ENCODE measurements around the gene FOXP1. TPM values are rescaled to one million over a fixed set of nuclear protein-coding genes. Genes with fewer than 3 reads are reported as not detected.

FOXP1 gene
- total and polyA plus RNA-seq, 2 of the 8 experiments (the other 6 are each of a cell fraction or from before 2014, with no cell fraction given) = 13.9 to 25.4 TPM

DNA sequence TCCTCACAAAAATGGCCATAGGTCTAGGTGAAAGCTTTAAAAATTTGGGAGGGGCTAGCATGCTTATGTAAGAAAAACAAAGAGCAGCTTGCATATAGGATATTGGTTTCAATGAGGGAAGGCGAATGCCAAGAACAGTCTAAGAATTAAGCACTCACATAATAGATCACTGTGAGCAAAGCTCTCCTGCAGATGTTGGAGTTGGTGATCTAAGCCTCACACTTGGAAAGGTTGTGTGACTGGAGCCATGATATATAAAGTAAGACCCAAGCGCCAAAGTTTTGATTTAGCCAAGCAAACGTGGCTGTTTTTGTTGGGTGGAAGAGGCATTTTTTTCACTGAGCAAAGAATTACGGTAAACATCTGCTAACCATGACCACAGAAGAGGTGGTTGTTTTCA lies 237.5 kb downstream of the FOXP1 start:
- no peak overlapping the region for H3K4me2 ChIP-seq (ENCODE audit: insufficient read depth in 1 of 2, low read depth in 2 of 2, low read length in 2 of 2)
- no peak overlapping the region for H3K4ac ChIP-seq (replicated peaks; ENCODE audit: insufficient read length, low read depth, low read length)
- no peak overlapping the region for H2BK5ac ChIP-seq (ENCODE audit: low read depth, low read length)
- H2BK120ac ChIP-seq (replicated peaks; ENCODE audit: low read depth, low read length) = no peak overlapping the region
- ChIA-PET CTCF (ENCODE audit: partially characterized antibody) (interaction anchor here (0.7 to 2.4 kb wide), 3 partner anchors 50 to 137 kb away, joined by 3 to 7 read pairs (median 3); no protein-coding TSS in a partner anchor), POLR2A (ENCODE audit: partially characterized antibody) (no interaction called here)
- no peaks in the 10 kb centered on the region; the same call in 1 of the 2 replicates for H3K23me2 ChIP-seq (ENCODE audit: low read depth, low read length)
- H2AFZ ChIP-seq (ENCODE audit: low read length) = no peak overlapping the region
- no peaks in the 10 kb centered on the region for H3K36me3 ChIP-seq (ENCODE audit: control insufficient read depth in 2 of 4, insufficient read depth in 4 of 4, low read length in 3 of 4)
- no peak overlapping the region for H2BK15ac ChIP-seq (ENCODE audit: low read length)
- H3K79me2 ChIP-seq (ENCODE audit: control insufficient read depth in 1 of 2, insufficient read depth in 2 of 2, low read length in 2 of 2) = no peaks in the 10 kb centered on the region
- no peak overlapping the region for H3K23ac ChIP-seq (ENCODE audit: insufficient read length)
- DNase-seq (ENCODE audit: low read depth in 1 of 2, low spot score in 2 of 2) = no peak
- H3K9me3 ChIP-seq (ENCODE audit: insufficient read depth in 2 of 2, low read depth in 1 of 2, low read length in 1 of 2) = no peaks in the 10 kb centered on the region
- H2BK12ac ChIP-seq (ENCODE audit: low read depth, low read length) = no peak overlapping the region
- no peak overlapping the region for H3K4me3 ChIP-seq (ENCODE audit: extremely low read depth in 1 of 4, insufficient read depth in 2 of 4, low read depth in 3 of 4, low read length in 4 of 4)
- 95% methylated on average over 4 of the region's 4 CpGs; no CpG with 5 or more reads in 1 of the 2 experiments for WGBS, 2 experiments (ENCODE audit: extremely low coverage in 1 of 2, insufficient coverage in 1 of 2, insufficient read length in 1 of 2, insufficient replicate concordance in 2 of 2, low coverage in 1 of 2, low lambda C conversion rate in 2 of 2, missing lambda C conversion rate in 1 of 2)
- H3K14ac ChIP-seq (ENCODE audit: insufficient read length) = no peak overlapping the region
- H4K20me1 ChIP-seq (replicated peaks in 1 of 2; ENCODE audit: control insufficient read depth in 1 of 2, insufficient read depth in 2 of 2, low read length in 2 of 2) = no peaks in the 10 kb centered on the region
- H3K9ac ChIP-seq (replicated peaks in 1 of 4; ENCODE audit: extremely low read depth in 1 of 4, low read depth in 3 of 4, low read length in 3 of 4) = no peak overlapping the region
- no peak overlapping the region for H3K56ac ChIP-seq (replicated peaks; ENCODE audit: insufficient read length, low read depth, low read length)
- H3K27me3 ChIP-seq (replicated peaks in 1 of 4; ENCODE audit: control insufficient read depth in 3 of 4, extremely low read depth in 1 of 4, insufficient read depth in 3 of 4, low read length in 3 of 4) = no peaks in the 10 kb centered on the region
- no peak overlapping the region for H4K8ac ChIP-seq (ENCODE audit: extremely low read depth, insufficient read depth, low read length)
- no peaks in the 10 kb centered on the region for H3K4me1 ChIP-seq (replicated peaks in 1 of 4; ENCODE audit: control insufficient read depth in 3 of 4, insufficient read depth in 4 of 4, low read length in 3 of 4)
- H2AK5ac ChIP-seq (ENCODE audit: low read depth, low read length) = no peak overlapping the region
- H4K5ac ChIP-seq (ENCODE audit: insufficient read length, low read depth, low read length) = no peak overlapping the region
- no peak overlapping the region for H3K18ac ChIP-seq (ENCODE audit: extremely low read depth, low read length)
- TF ChIP-seq SAP30 (IDR thresholded peaks at IDR 0.05; ENCODE audit: insufficient read depth, insufficient replicate concordance, low read length) = no peak
- TF ChIP-seq JUN (IDR thresholded peaks at IDR 0.05; ENCODE audit: low read depth, low read length) = no peak
- TF ChIP-seq KDM5A (IDR thresholded peaks at IDR 0.05; ENCODE audit: low read length) = no peak
- no peak for TF ChIP-seq FOSL1 (IDR thresholded peaks at IDR 0.05; ENCODE audit: insufficient read depth, low read depth, low read length)
- TF ChIP-seq BACH1 (IDR thresholded peaks at IDR 0.05; ENCODE audit: low read length) = no peak
- TF ChIP-seq EZH2 (IDR thresholded peaks at IDR 0.05; ENCODE audit: low read depth, low read length, severe bottlenecking) = no peak
- no peak for TF ChIP-seq GTF2F1 (IDR thresholded peaks at IDR 0.05; ENCODE audit: borderline replicate concordance, low read depth, low read length)
- no peak for TF ChIP-seq TBP (IDR thresholded peaks at IDR 0.05; ENCODE audit: low read depth, low read length)
- TF ChIP-seq, protein P1, sequence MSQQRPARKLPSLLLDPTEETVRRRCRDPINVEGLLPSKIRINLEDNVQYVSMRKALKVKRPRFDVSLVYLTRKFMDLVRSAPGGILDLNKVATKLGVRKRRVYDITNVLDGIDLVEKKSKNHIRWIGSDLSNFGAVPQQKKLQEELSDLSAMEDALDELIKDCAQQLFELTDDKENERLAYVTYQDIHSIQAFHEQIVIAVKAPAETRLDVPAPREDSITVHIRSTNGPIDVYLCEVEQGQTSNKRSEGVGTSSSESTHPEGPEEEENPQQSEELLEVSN (IDR thresholded peaks at IDR 0.05) = no peak
- TF ChIP-seq, protein P2, sequence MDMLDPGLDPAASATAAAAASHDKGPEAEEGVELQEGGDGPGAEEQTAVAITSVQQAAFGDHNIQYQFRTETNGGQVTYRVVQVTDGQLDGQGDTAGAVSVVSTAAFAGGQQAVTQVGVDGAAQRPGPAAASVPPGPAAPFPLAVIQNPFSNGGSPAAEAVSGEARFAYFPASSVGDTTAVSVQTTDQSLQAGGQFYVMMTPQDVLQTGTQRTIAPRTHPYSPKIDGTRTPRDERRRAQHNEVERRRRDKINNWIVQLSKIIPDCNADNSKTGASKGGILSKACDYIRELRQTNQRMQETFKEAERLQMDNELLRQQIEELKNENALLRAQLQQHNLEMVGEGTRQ (IDR thresholded peaks at IDR 0.05; ENCODE audit: low read length) = no peak
- no peak for TF ChIP-seq ASH2L (IDR thresholded peaks at IDR 0.05; ENCODE audit: low read length)
- no peak for TF ChIP-seq HDAC2 (IDR thresholded peaks at IDR 0.05; ENCODE audit: borderline replicate concordance in 1 of 2, low read depth in 2 of 2, low read length in 2 of 2)
- H4K91ac ChIP-seq (replicated peaks; ENCODE audit: insufficient read length, low read length) = no peak overlapping the region
- H2BK20ac ChIP-seq (ENCODE audit: low read length) = no peak overlapping the region
- H3K79me1 ChIP-seq (ENCODE audit: low read depth, low read length) = no peaks in the 10 kb centered on the region
- FAIRE-seq = no peak
- H3K27ac ChIP-seq (ENCODE audit: low read depth, low read length) = no peak overlapping the region

Data from H1 (cell line).